ENCODE results near the gene PLCH1.

Gene PLCH1

DNA sequence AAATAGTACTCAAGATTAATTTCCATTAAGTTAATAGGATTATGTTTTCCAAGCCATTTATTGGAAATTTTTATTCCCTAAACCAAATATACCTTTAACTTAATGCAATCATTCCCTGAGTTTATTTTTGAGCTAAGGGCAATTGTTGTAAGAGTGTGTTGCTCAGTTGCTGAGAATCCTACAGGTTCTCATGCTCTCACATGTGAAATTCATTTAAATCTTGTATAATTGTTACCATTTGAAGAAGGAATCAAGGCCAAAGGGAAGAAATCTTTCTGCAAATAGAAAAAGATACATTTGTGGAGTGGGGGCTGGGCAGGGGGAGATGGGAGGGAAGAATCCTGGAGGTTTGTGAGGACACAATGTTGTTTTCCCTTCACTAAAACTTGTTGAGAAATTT lies 248.7 kb downstream of the PLCH1 start:
- Histone ChIP-seq H3K79me1 (ENCODE audit: low read length) (no peaks in the 10 kb centered on the region), H4K5ac (ENCODE audit: low read length) (no peak overlapping the region), H2BK5ac (ENCODE audit: low read length) (no peak overlapping the region), H3K27me3 (ENCODE audit: insufficient read depth, low read length, poor library complexity) (no peaks in the 10 kb centered on the region), H3K4me1 (ENCODE audit: control insufficient read depth, low read depth, low read length) (no peaks in the 10 kb centered on the region), H4K8ac (ENCODE audit: low read depth, low read length) (no peak overlapping the region), H3K79me2 (ENCODE audit: control insufficient read depth, insufficient read depth, low read length) (no peaks in the 10 kb centered on the region), H2AK5ac (ENCODE audit: low read length) (no peak overlapping the region), H3K27ac (ENCODE audit: low read depth, low read length) (no peak overlapping the region), H3K4me2 (ENCODE audit: low read length) (no peak overlapping the region), H3K56ac (ENCODE audit: low read length) (no peak overlapping the region), H3K36me3 (ENCODE audit: control insufficient read depth, insufficient read depth, low read length) (no peaks in the 10 kb centered on the region), H3K4ac (ENCODE audit: low read depth, low read length) (no peak overlapping the region), H3K9ac (ENCODE audit: low read length) (no peak overlapping the region), H3K18ac (ENCODE audit: low read length) (no peak overlapping the region), H2BK120ac (ENCODE audit: low read depth, low read length) (no peak overlapping the region), H3K23ac (ENCODE audit: low read length) (no peak overlapping the region), H3K4me3 (ENCODE audit: low read length) (no peak overlapping the region), H2BK15ac (replicated peaks; ENCODE audit: low read depth) (no peak overlapping the region)
- no peak for DNase-seq

DNA sequence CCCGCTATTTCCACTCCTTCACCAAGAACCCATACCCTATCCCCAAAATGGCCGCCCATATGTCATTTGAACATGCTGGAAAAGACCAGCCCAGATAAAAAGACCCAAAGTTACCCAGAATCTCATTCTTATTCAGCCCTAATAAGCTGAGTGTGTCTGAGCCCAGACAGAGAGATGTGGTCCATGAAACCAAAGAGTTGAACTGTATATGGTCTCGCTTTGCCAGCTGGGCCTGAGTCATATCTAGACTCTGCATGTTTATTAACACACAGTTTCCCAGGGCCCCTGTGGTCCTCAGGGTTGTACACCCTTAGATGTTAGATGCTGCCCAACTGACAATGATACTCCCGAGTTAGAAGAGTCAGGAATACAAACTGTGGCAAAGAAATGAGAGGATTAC lies 249.5 kb downstream of the PLCH1 start:
- Histone ChIP-seq H3K36me3 (ENCODE audit: control insufficient read depth, insufficient read depth, low read length) (no peaks in the 10 kb centered on the region), H3K23ac (ENCODE audit: low read length) (no peak overlapping the region)
- DNase-seq, result no peak

GRCh38 chr3:155494332-155494731 lies 250.5 kb downstream of the PLCH1 start:
- Histone ChIP-seq H3K4me3 (ENCODE audit: low read length) (no peak overlapping the region), H3K36me3 (ENCODE audit: control insufficient read depth, insufficient read depth, low read length) (no peaks in the 10 kb centered on the region), H3K27ac (ENCODE audit: low read depth, low read length) (no peak overlapping the region)

More for the DNA sequence above, 249.5 kb downstream of the PLCH1 start:
- WGBS (ENCODE audit: extremely low coverage, insufficient coverage, low lambda C conversion rate), result no CpG with 5 or more reads among the region's 4 CpGs
- Histone ChIP-seq H3K18ac (ENCODE audit: low read length) (no peak overlapping the region), H4K8ac (ENCODE audit: low read depth, low read length) (no peak overlapping the region), H3K27me3 (ENCODE audit: insufficient read depth, low read length, poor library complexity) (no peaks in the 10 kb centered on the region), H4K5ac (ENCODE audit: low read length) (no peak overlapping the region), H3K4me3 (ENCODE audit: low read length) (no peak overlapping the region), H2BK15ac (replicated peaks; ENCODE audit: low read depth) (no peak overlapping the region), H3K4ac (ENCODE audit: low read depth, low read length) (no peak overlapping the region), H3K4me1 (ENCODE audit: control insufficient read depth, low read depth, low read length) (no peaks in the 10 kb centered on the region), H3K27ac (ENCODE audit: low read depth, low read length) (no peak overlapping the region), H2BK120ac (ENCODE audit: low read depth, low read length) (no peak overlapping the region), H3K56ac (ENCODE audit: low read length) (no peak overlapping the region), H3K79me2 (ENCODE audit: control insufficient read depth, insufficient read depth, low read length) (no peaks in the 10 kb centered on the region), H3K4me2 (ENCODE audit: low read length) (no peak overlapping the region), H2BK5ac (ENCODE audit: low read length) (no peak overlapping the region), H2AK5ac (ENCODE audit: low read length) (no peak overlapping the region), H3K9ac (ENCODE audit: low read length) (no peak overlapping the region), H3K79me1 (ENCODE audit: low read length) (no peaks in the 10 kb centered on the region)

DNA sequence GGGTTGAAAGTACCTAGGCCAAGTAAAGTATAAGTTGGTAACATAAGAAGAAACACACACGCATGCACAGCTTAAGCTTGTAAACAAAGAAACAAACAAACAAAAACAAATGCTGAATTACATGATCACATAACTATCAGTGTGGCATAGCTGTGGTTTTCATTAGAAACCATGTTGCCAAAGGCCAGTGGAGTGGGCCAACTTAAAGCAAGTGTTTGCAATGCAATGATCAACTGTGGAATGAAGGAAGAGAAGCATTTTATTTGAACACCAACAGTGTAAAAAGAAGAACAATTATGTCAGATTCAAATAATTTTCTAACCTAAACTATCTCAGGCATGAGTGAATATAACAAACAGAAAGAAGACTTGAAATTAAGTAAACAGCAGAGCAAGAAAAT lies 252.0 kb downstream of the PLCH1 start:
- Histone ChIP-seq H3K9ac (ENCODE audit: low read length) (no peak overlapping the region), H2BK120ac (ENCODE audit: low read depth, low read length) (no peak overlapping the region), H3K4me2 (ENCODE audit: low read length) (no peak overlapping the region), H3K79me1 (ENCODE audit: low read length) (no peaks in the 10 kb centered on the region), H2BK5ac (ENCODE audit: low read length) (no peak overlapping the region), H3K27ac (ENCODE audit: low read depth, low read length) (no peak overlapping the region), H3K4ac (ENCODE audit: low read depth, low read length) (no peak overlapping the region), H3K79me2 (ENCODE audit: control insufficient read depth, insufficient read depth, low read length) (no peaks in the 10 kb centered on the region), H3K56ac (ENCODE audit: low read length) (no peak overlapping the region), H3K36me3 (ENCODE audit: control insufficient read depth, insufficient read depth, low read length) (no peaks in the 10 kb centered on the region), H2BK15ac (replicated peaks; ENCODE audit: low read depth) (no peak overlapping the region), H3K23ac (ENCODE audit: low read length) (no peak overlapping the region), H2AK5ac (ENCODE audit: low read length) (no peak overlapping the region), H4K5ac (ENCODE audit: low read length) (no peak overlapping the region), H4K8ac (ENCODE audit: low read depth, low read length) (no peak overlapping the region), H3K18ac (ENCODE audit: low read length) (no peak overlapping the region), H3K4me3 (ENCODE audit: low read length) (no peak overlapping the region), H3K4me1 (ENCODE audit: control insufficient read depth, low read depth, low read length) (no peaks in the 10 kb centered on the region), H3K27me3 (ENCODE audit: insufficient read depth, low read length, poor library complexity) (no peaks in the 10 kb centered on the region)
- no peak for DNase-seq
- WGBS (ENCODE audit: extremely low coverage, insufficient coverage, low lambda C conversion rate), result no CpG with 5 or more reads among the region's 1 CpG

More at GRCh38 chr3:155494332-155494731, 250.5 kb downstream of the PLCH1 start:
- Histone ChIP-seq H3K23ac (ENCODE audit: low read length) (no peak overlapping the region), H3K4ac (ENCODE audit: low read depth, low read length) (no peak overlapping the region), H2BK5ac (ENCODE audit: low read length) (no peak overlapping the region), H3K79me1 (ENCODE audit: low read length) (no peaks in the 10 kb centered on the region), H3K4me2 (ENCODE audit: low read length) (no peak overlapping the region), H4K5ac (ENCODE audit: low read length) (no peak overlapping the region), H4K8ac (ENCODE audit: low read depth, low read length) (no peak overlapping the region), H2BK15ac (replicated peaks; ENCODE audit: low read depth) (no peak overlapping the region), H3K9ac (ENCODE audit: low read length) (no peak overlapping the region), H2BK120ac (ENCODE audit: low read depth, low read length) (no peak overlapping the region), H3K56ac (ENCODE audit: low read length) (no peak overlapping the region), H3K27me3 (ENCODE audit: insufficient read depth, low read length, poor library complexity) (no peaks in the 10 kb centered on the region), H3K18ac (ENCODE audit: low read length) (no peak overlapping the region), H3K4me1 (ENCODE audit: control insufficient read depth, low read depth, low read length) (no peaks in the 10 kb centered on the region), H3K79me2 (ENCODE audit: control insufficient read depth, insufficient read depth, low read length) (no peaks in the 10 kb centered on the region), H2AK5ac (ENCODE audit: low read length) (no peak overlapping the region)
- DNase-seq, result no peak
- no CpG with 5 or more reads among the region's 5 CpGs for WGBS (ENCODE audit: extremely low coverage, insufficient coverage, low lambda C conversion rate)

DNA sequence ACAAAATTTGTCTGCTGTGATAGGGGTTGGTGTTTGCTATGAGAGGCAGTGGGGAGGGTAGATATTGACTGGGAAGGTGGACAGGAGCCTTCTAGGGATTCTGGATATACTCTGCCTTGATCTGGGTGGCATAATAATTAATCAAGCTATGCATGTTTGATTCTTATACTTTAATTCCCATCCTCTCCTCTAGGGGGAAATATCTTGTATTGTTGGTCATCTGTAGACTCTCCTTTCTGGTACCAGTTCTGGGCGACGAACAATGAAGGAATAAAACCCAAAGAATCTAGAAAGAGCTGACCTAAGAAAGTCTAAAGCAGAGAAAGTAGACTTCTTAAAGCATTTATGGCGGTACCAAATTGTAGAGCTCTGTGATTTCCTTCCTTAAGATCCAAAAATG lies 253.2 kb downstream of the PLCH1 start:
- Histone ChIP-seq H3K4me1 (ENCODE audit: control insufficient read depth, low read depth, low read length) (no peaks in the 10 kb centered on the region), H3K4me2 (ENCODE audit: low read length) (no peak overlapping the region), H4K8ac (ENCODE audit: low read depth, low read length) (no peak overlapping the region), H3K23ac (ENCODE audit: low read length) (no peak overlapping the region), H4K5ac (ENCODE audit: low read length) (no peak overlapping the region), H3K27me3 (ENCODE audit: insufficient read depth, low read length, poor library complexity) (no peaks in the 10 kb centered on the region), H3K79me1 (ENCODE audit: low read length) (no peaks in the 10 kb centered on the region), H3K9ac (ENCODE audit: low read length) (no peak overlapping the region), H3K18ac (ENCODE audit: low read length) (no peak overlapping the region), H3K56ac (ENCODE audit: low read length) (no peak overlapping the region), H2AK5ac (ENCODE audit: low read length) (no peak overlapping the region), H3K36me3 (ENCODE audit: control insufficient read depth, insufficient read depth, low read length) (no peaks in the 10 kb centered on the region), H2BK5ac (ENCODE audit: low read length) (no peak overlapping the region), H2BK15ac (replicated peaks; ENCODE audit: low read depth) (no peak overlapping the region), H3K79me2 (ENCODE audit: control insufficient read depth, insufficient read depth, low read length) (no peaks in the 10 kb centered on the region), H2BK120ac (ENCODE audit: low read depth, low read length) (no peak overlapping the region), H3K27ac (ENCODE audit: low read depth, low read length) (no peak overlapping the region), H3K4me3 (ENCODE audit: low read length) (no peak overlapping the region), H3K4ac (ENCODE audit: low read depth, low read length) (no peak overlapping the region)
- no peak for DNase-seq
- WGBS (ENCODE audit: extremely low coverage, insufficient coverage, low lambda C conversion rate), result no CpG with 5 or more reads among the region's 3 CpGs

GRCh38 chr3:155488671-155489070 lies 256.2 kb downstream of the PLCH1 start:
- no peak overlapping the region for H2AK5ac ChIP-seq (ENCODE audit: low read length)
- no peak overlapping the region for H3K27ac ChIP-seq (ENCODE audit: low read depth, low read length)
- H3K9ac ChIP-seq (ENCODE audit: low read length), result no peak overlapping the region
- no peaks in the 10 kb centered on the region for H3K27me3 ChIP-seq (ENCODE audit: insufficient read depth, low read length, poor library complexity)
- no CpG with 5 or more reads among the region's 5 CpGs for WGBS (ENCODE audit: extremely low coverage, insufficient coverage, low lambda C conversion rate)
- no peak overlapping the region for H2BK15ac ChIP-seq (replicated peaks; ENCODE audit: low read depth)
- no peaks in the 10 kb centered on the region for H3K4me1 ChIP-seq (ENCODE audit: control insufficient read depth, low read depth, low read length)
- H4K5ac ChIP-seq (ENCODE audit: low read length), result no peak overlapping the region
- no peak overlapping the region for H2BK120ac ChIP-seq (ENCODE audit: low read depth, low read length)
- H3K56ac ChIP-seq (ENCODE audit: low read length), result no peak overlapping the region
- H2BK5ac ChIP-seq (ENCODE audit: low read length), result no peak overlapping the region
- no peaks in the 10 kb centered on the region for H3K79me2 ChIP-seq (ENCODE audit: control insufficient read depth, insufficient read depth, low read length)
- no peaks in the 10 kb centered on the region for H3K79me1 ChIP-seq (ENCODE audit: low read length)
- H4K8ac ChIP-seq (ENCODE audit: low read depth, low read length), result no peak overlapping the region
- DNase-seq, result no peak
- H3K36me3 ChIP-seq (ENCODE audit: control insufficient read depth, insufficient read depth, low read length), result no peaks in the 10 kb centered on the region
- H3K4me3 ChIP-seq (ENCODE audit: low read length), result no peak overlapping the region
- no peak overlapping the region for H3K4me2 ChIP-seq (ENCODE audit: low read length)
- no peak overlapping the region for H3K23ac ChIP-seq (ENCODE audit: low read length)
- no peak overlapping the region for H3K18ac ChIP-seq (ENCODE audit: low read length)
- H3K4ac ChIP-seq (ENCODE audit: low read depth, low read length), result no peak overlapping the region
